ENCODE data around the gene CNIH3.

Gene CNIH3

DNA sequence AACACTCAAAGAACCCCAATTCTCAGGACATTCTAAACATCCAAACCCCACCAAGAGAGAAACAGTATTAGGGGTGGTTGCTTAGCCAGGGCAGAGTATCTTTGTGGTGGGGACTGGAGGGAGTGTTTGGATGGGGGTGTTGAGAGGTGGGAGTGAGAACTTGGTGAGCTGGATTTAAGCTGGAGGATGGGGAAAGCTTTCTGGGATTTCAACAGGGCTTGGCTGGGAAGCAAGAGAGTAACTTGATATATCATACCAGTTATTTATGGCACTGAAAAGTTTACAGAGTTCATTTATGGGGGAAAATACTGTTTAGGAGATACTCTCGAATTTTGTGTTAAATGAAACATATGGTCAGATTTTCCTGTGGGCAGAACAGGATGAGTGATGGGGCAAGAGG lies 6.8 kb upstream of the CNIH3 start:
- Histone ChIP-seq H3K4me3 (ENCODE audit: low read depth in 1 of 2, low read length in 2 of 2) (no peak overlapping the region), H2AFZ (ENCODE audit: low read depth, low read length) (no peak overlapping the region), H3K79me2 (ENCODE audit: insufficient read depth, low read length) (no peaks in the 10 kb centered on the region), H3K4me1 (ENCODE audit: insufficient read depth, low read length) (no peaks in the 10 kb centered on the region), H3K4me2 (ENCODE audit: insufficient read depth, low read length) (no peak overlapping the region), H3K27ac (ENCODE audit: low read length) (no peak overlapping the region), H3K27me3 (ENCODE audit: insufficient read depth, low read length, poor library complexity) (no peaks in the 10 kb centered on the region), H4K20me1 (ENCODE audit: insufficient read depth, low read length) (no peaks in the 10 kb centered on the region), H3K9ac (ENCODE audit: low read depth, low read length) (no peak overlapping the region), H3K9me3 (ENCODE audit: insufficient read depth, low read length, severe bottlenecking) (peaks cover 13% of the 10 kb centered on the region), H3K36me3 (ENCODE audit: insufficient read depth, low read length) (no peaks in the 10 kb centered on the region)
- ATAC-seq (ENCODE audit: insufficient read depth, low read depth) (no peak), DNase-seq (no peak)
- no peak for TF ChIP-seq EZH2 (IDR thresholded peaks at IDR 0.05; ENCODE audit: borderline replicate concordance, low read depth, low read length, severe bottlenecking)
- TF ChIP-seq, protein P1, sequence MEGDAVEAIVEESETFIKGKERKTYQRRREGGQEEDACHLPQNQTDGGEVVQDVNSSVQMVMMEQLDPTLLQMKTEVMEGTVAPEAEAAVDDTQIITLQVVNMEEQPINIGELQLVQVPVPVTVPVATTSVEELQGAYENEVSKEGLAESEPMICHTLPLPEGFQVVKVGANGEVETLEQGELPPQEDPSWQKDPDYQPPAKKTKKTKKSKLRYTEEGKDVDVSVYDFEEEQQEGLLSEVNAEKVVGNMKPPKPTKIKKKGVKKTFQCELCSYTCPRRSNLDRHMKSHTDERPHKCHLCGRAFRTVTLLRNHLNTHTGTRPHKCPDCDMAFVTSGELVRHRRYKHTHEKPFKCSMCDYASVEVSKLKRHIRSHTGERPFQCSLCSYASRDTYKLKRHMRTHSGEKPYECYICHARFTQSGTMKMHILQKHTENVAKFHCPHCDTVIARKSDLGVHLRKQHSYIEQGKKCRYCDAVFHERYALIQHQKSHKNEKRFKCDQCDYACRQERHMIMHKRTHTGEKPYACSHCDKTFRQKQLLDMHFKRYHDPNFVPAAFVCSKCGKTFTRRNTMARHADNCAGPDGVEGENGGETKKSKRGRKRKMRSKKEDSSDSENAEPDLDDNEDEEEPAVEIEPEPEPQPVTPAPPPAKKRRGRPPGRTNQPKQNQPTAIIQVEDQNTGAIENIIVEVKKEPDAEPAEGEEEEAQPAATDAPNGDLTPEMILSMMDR (IDR thresholded peaks at IDR 0.05; ENCODE audit: borderline replicate concordance, extremely low read depth, low read length, poor library complexity, severe bottlenecking): no peak

DNA sequence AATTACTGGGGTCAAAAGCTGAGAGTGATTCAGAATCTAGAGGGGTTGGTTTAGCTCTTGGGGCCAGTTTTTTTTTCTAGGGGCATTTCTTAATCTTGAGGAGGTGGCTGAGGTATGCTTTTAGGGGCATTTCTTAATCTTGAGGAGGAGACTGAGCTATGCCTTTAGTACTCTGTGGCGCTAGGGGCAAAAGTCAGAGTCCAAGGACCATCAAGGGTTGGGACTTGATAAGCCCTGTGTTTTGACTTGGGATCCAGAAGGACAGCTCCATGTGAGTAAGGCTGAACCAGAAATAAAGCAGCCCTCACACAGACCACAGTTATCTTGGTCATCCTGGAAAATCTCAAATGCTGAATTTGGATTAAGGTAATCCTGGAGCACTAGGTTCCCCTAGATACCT lies 3.9 kb upstream of the CNIH3 start:
- 0 out of 2 replicates have a peak, but pooled peaks cover 5% of the 10 kb centered on the region for H4K20me1 ChIP-seq (ENCODE audit: insufficient read depth, low read length)
- no peak overlapping the region for H3K27ac ChIP-seq (ENCODE audit: low read length)
- no peaks in the 10 kb centered on the region; the same call in 1 of the 2 replicates for H3K36me3 ChIP-seq (ENCODE audit: insufficient read depth, low read length)
- no peak overlapping the region for H3K4me3 ChIP-seq (ENCODE audit: low read depth in 1 of 2, low read length in 2 of 2)
- no peaks in the 10 kb centered on the region for H3K9me3 ChIP-seq (ENCODE audit: insufficient read depth, low read length, severe bottlenecking)
- H3K27me3 ChIP-seq (ENCODE audit: insufficient read depth, low read length, poor library complexity): peaks cover 11% of the 10 kb centered on the region
- no peak overlapping the region for H3K9ac ChIP-seq (ENCODE audit: low read depth, low read length)
- no peak overlapping the region for H2AFZ ChIP-seq (ENCODE audit: low read depth, low read length)
- no peak for ATAC-seq (ENCODE audit: insufficient read depth, low read depth)
- TF ChIP-seq EZH2 (IDR thresholded peaks at IDR 0.05; ENCODE audit: borderline replicate concordance, low read depth, low read length, severe bottlenecking): no peak
- TF ChIP-seq, protein P1 (IDR thresholded peaks at IDR 0.05; ENCODE audit: borderline replicate concordance, extremely low read depth, low read length, poor library complexity, severe bottlenecking): no peak
- DNase-seq: no peak
- H3K4me2 ChIP-seq (ENCODE audit: insufficient read depth, low read length): no peak overlapping the region
- H3K4me1 ChIP-seq (ENCODE audit: insufficient read depth, low read length): peaks cover 21% of the 10 kb centered on the region
- peaks cover 11% of the 10 kb centered on the region for H3K79me2 ChIP-seq (ENCODE audit: insufficient read depth, low read length)

GRCh38 chr1:224613486-224613885 lies 2.6 kb upstream of the CNIH3 start:
- no peak overlapping the region for H3K27ac ChIP-seq (ENCODE audit: low read length)
- no peaks in the 10 kb centered on the region; the same call in 1 of the 2 replicates for H3K36me3 ChIP-seq (ENCODE audit: insufficient read depth, low read length)
- DNase-seq (no peak), ATAC-seq (ENCODE audit: insufficient read depth, low read depth) (no peak)
- peaks cover 14% of the 10 kb centered on the region; the same call in 1 of the 2 replicates for H4K20me1 ChIP-seq (ENCODE audit: insufficient read depth, low read length)
- H2AFZ ChIP-seq (ENCODE audit: low read depth, low read length): no peak overlapping the region
- peaks cover 33% of the 10 kb centered on the region for H3K4me1 ChIP-seq (ENCODE audit: insufficient read depth, low read length)
- no peaks in the 10 kb centered on the region for H3K9me3 ChIP-seq (ENCODE audit: insufficient read depth, low read length, severe bottlenecking)
- H3K9ac ChIP-seq (ENCODE audit: low read depth, low read length): no peak overlapping the region
- peaks cover 20% of the 10 kb centered on the region for H3K79me2 ChIP-seq (ENCODE audit: insufficient read depth, low read length)
- H3K4me2 ChIP-seq (ENCODE audit: insufficient read depth, low read length): no peak overlapping the region
- H3K4me3 ChIP-seq (ENCODE audit: low read depth in 1 of 2, low read length in 2 of 2): no peak overlapping the region
- peaks cover 18% of the 10 kb centered on the region for H3K27me3 ChIP-seq (ENCODE audit: insufficient read depth, low read length, poor library complexity)
- TF ChIP-seq, protein P1 (IDR thresholded peaks at IDR 0.05; ENCODE audit: borderline replicate concordance, extremely low read depth, low read length, poor library complexity, severe bottlenecking): no peak
- TF ChIP-seq EZH2 (IDR thresholded peaks at IDR 0.05; ENCODE audit: borderline replicate concordance, low read depth, low read length, severe bottlenecking): no peak

Data from DND-41 (cell line).